HepG2 (cell line): ENCODE results near the gene EID1. TPM values are rescaled to one million over a fixed set of nuclear protein-coding genes. Genes with fewer than 3 reads are reported as not detected.

ENCODE experiments used
- ATAC-seq: fragments of 200-7000 bp; cut with Tn5 transposase; 3 replicates; pipeline ENCODE4 v1.9.1; 2020; ENCODE audit warnings: mild to moderate bottlenecking, moderate library complexity
- BruUV-seq: library from RNA; stranded (reverse); fragments of 400-500 nt; replicated peaks from 2 replicates; lab custom pipeline; 2021; lab: Mats Ljungman, UMichigan
- CTCF ChIA-PET: fragments of 300-600 bp; formaldehyde crosslinking; extraction: SDS; loops from one replicate; lab custom pipeline; 2021; ENCODE audit warnings: low total read pairs, inconsistent platforms, low intra/inter-chr PET ratio; lab: Yijun Ruan, JAX
- POLR2A ChIA-PET: fragments of 350-600 bp; sonication (Branson Sonifier 250); formaldehyde crosslinking; loops from one replicate; lab custom pipeline; 2020; ENCODE audit warnings: antibody characterized with exemption, inconsistent platforms; lab: Yijun Ruan, JAX
- DNase-seq: peaks from one replicate; pipeline ENCODE4 v3.0.0-alpha.2; 2015; ENCODE audit warnings: low spot score
- FAIRE-seq: peaks from 3 replicates; lab custom pipeline; 2011; peaks lifted over from hg19 to GRCh38; lab: Jason Lieb, UNC
- H2AFZ ChIP-seq: one replicate; pipeline ENCODE4 v1.6.1; 2011; ENCODE audit warnings: low read length, inconsistent platforms
- H3K27ac ChIP-seq: fragments of 300-600 bp; 3 replicates; pipeline ENCODE4 v1.8.0; 2011; ENCODE audit warnings: mixed run types, mild to moderate bottlenecking, mixed read lengths, low read length, inconsistent platforms; ENCODE audit not compliant: insufficient read depth; ENCODE audit errors: extremely low read length
- H3K27me3 ChIP-seq, 2 experiments: fragments of 200-600 bp in 1 of 2; 2 replicates in 1 of 2; 3 replicates in 1 of 2; pipeline versions ENCODE4 v1.6.0 to v1.8.0; 2011; ENCODE audit warnings: low read length in 2 of 2, mild to moderate bottlenecking in 2 of 2, moderate library complexity in 2 of 2, inconsistent platforms in 1 of 2; ENCODE audit not compliant: insufficient read depth in 2 of 2, control insufficient read depth in 1 of 2
- H3K36me3 ChIP-seq, 2 experiments: fragments of 200-600 bp in 1 of 2; replicated peaks in 1 of 2; 2 replicates in 1 of 2; 3 replicates in 1 of 2; pipeline versions ENCODE4 v1.5.1 to v1.8.0; 2011; ENCODE audit warnings: low read length in 2 of 2, inconsistent platforms in 1 of 2; ENCODE audit not compliant: insufficient read depth in 2 of 2, control insufficient read depth in 1 of 2
- H3K4me1 ChIP-seq: 2 replicates; pipeline ENCODE4 v1.5.1; 2012; ENCODE audit warnings: low read length, inconsistent platforms; ENCODE audit not compliant: insufficient read depth
- H3K4me2 ChIP-seq: 2 replicates; pipeline ENCODE4 v1.6.0; 2011; ENCODE audit warnings: low read depth, low read length, inconsistent platforms
- H3K4me3 ChIP-seq, 3 experiments: fragments of 200-600 bp in 1 of 3; sonication (generic), shearing (Covaris generic) in 1 of 3; replicated peaks in 1 of 3; 2 replicates each; pipeline ENCODE4 v1.5.1; 2011 to 2016; ENCODE audit warnings: low read length in 3 of 3, inconsistent platforms in 2 of 3, low read depth in 2 of 3, mild to moderate bottlenecking in 2 of 3, control low read depth in 1 of 3, mixed read lengths in 1 of 3; ENCODE audit not compliant: insufficient read depth in 1 of 3
- H3K79me2 ChIP-seq: one replicate; pipeline ENCODE4 v1.6.1; 2011; ENCODE audit warnings: low read length, inconsistent platforms; ENCODE audit not compliant: insufficient read depth
- H3K9ac ChIP-seq: 2 replicates; pipeline ENCODE4 v1.6.0; 2011; ENCODE audit warnings: mild to moderate bottlenecking, low read depth, low read length, inconsistent platforms; ENCODE audit not compliant: insufficient read depth
- H3K9me3 ChIP-seq: 2 replicates; pipeline ENCODE4 v1.5.1; 2012; ENCODE audit warnings: mild to moderate bottlenecking, low read length
- H4K20me1 ChIP-seq: 2 replicates; pipeline ENCODE4 v1.6.0; 2011; ENCODE audit warnings: inconsistent platforms, mild to moderate bottlenecking, low read length, moderate library complexity; ENCODE audit not compliant: insufficient read depth
- AHR ChIP-seq: IDR thresholded peaks from 2 replicates; pipeline ENCODE4 v1.6.1; 2018; ENCODE audit warnings: missing genetic modification reagents, missing compliant biosample characterization
- CSRNP2 ChIP-seq: sonication (generic); formaldehyde crosslinking; conservative IDR thresholded peaks from 2 replicates; pipeline ENCODE4 v1.8.0; 2022; ENCODE audit warnings: low read depth, missing genetic modification reagents
- HINFP ChIP-seq: sonication (generic); formaldehyde crosslinking; IDR thresholded peaks from 2 replicates; pipeline ENCODE4 v1.4.0; 2020; ENCODE audit warnings: low read depth, mild to moderate bottlenecking, missing genetic modification reagents
- IKZF4 ChIP-seq: sonication (generic); formaldehyde crosslinking; IDR thresholded peaks from 2 replicates; pipeline ENCODE4 v1.5.1; 2020; ENCODE audit warnings: borderline replicate concordance, mild to moderate bottlenecking, low read depth, missing genetic modification reagents; ENCODE audit errors: not compliant biosample characterization
- MAX ChIP-seq: IDR thresholded peaks from 2 replicates; pipeline ENCODE4 v1.6.1; 2012; ENCODE audit warnings: inconsistent platforms
- PBX3 ChIP-seq: sonication (generic); formaldehyde crosslinking; IDR thresholded peaks from 2 replicates; pipeline ENCODE4 v1.8.1; 2023; ENCODE audit warnings: missing genetic modification reagents, inconsistent platforms, borderline replicate concordance
- POLR2A ChIP-seq, 2 experiments: IDR thresholded peaks; 2 replicates each; pipeline ENCODE4 v1.6.1; 2011; ENCODE audit warnings: low read depth in 2 of 2, low read length in 2 of 2, mild to moderate bottlenecking in 1 of 2, moderate library complexity in 1 of 2; ENCODE audit not compliant: insufficient read depth in 1 of 2
- SP4 ChIP-seq: sonication (generic); formaldehyde crosslinking; IDR thresholded peaks from 2 replicates; pipeline ENCODE4 v1.8.1; 2023; ENCODE audit warnings: mild to moderate bottlenecking, missing genetic modification reagents
- TBX3 ChIP-seq: fragments of 450-650 bp; IDR thresholded peaks from 2 replicates; pipeline ENCODE4 v1.6.1; 2017; ENCODE audit warnings: antibody characterized with exemption, mild to moderate bottlenecking, inconsistent platforms, borderline replicate concordance
- ZBTB43 ChIP-seq: sonication (generic); formaldehyde crosslinking; conservative IDR thresholded peaks from 2 replicates; pipeline ENCODE4 v1.4.0; 2020; ENCODE audit warnings: missing genetic modification reagents
- ZBTB44 ChIP-seq: sonication (generic); formaldehyde crosslinking; IDR thresholded peaks from 2 replicates; pipeline ENCODE4 v1.4.0; 2020; ENCODE audit warnings: missing genetic modification reagents
- ZFP82 ChIP-seq: sonication (generic); formaldehyde crosslinking; IDR thresholded peaks from 2 replicates; pipeline ENCODE4 v1.5.1; 2020; ENCODE audit warnings: mild to moderate bottlenecking, missing genetic modification reagents, borderline replicate concordance
- ZNF570 ChIP-seq: sonication (generic); formaldehyde crosslinking; IDR thresholded peaks from 2 replicates; pipeline ENCODE4 v1.4.0; 2020; ENCODE audit warnings: mild to moderate bottlenecking, missing genetic modification reagents, borderline replicate concordance
- WGBS: methylation state at CpG from one replicate; pipeline ENCODE4 v1.1.6; 2017; ENCODE audit warnings: low lambda C conversion rate; 5-methylcytosine and 5-hydroxymethylcytosine counted together
- in situ Hi-C: cut with HindIII; loops from 2 replicates; pipeline ENCODE4 v1.10.0; 2017; ENCODE audit warnings: low pct_unique_long_range_greater_than_20kb; ENCODE audit not compliant: extremely low pct_ligation_motif_present
- intact Hi-C: fragments of 100-400 bp; cut with micrococcal nuclease; formaldehyde crosslinking; loops from one replicate; pipeline ENCODE4 v1.10.0; 2022; ENCODE audit not compliant: unreplicated experiment
- polyA plus RNA-seq, 8 experiments: library from polyadenylated mRNA; depleted of rRNA in 3 of 8; stranded (reverse) in 7 of 8; unstranded in 1 of 8; fragments of >200 nt; fragmentation: Illumina TruSeq in 4 of 8; extraction: Trizol in 4 of 8; gene quantifications; 2 replicates each; pipeline versions ENCODE4 v1.2.1 to v1.2.3, GENCODE V29; 2011 to 2016; ENCODE audit warnings: low read depth in 4 of 8, missing spikeins in 1 of 8, mixed read lengths in 1 of 8; ENCODE audit not compliant: insufficient read depth in 1 of 8
- total RNA-seq, 5 experiments: library from RNA; depleted of rRNA; stranded (reverse); fragments of >200 nt; fragmentation: Illumina TruSeq; extraction: Trizol; gene quantifications; 2 replicates each; pipeline ENCODE4 v1.2.3, GENCODE V29; 2016; ENCODE audit warnings: low read depth in 1 of 5

The EID1 gene
- total and polyA plus RNA-seq, 2 of the 13 experiments (the other 11 are each of a cell fraction or from before 2014, with no cell fraction given): 2.2 to 5.4 TPM

GRCh38 chr15:48862705-48863104, 15.2 kb upstream of the EID1 start:
- in situ Hi-C loops: loop anchor here (5.0 to 25.0 kb wide), 6 partner anchors 100 to 1282 kb away; partner anchors contain the start of genes FGF7 and SHC4
- WGBS: 6% methylated on average over 1 of the region's 1 CpG
- intact Hi-C loops: loop anchor here (1.0 to 5.0 kb wide), 4 partner anchors 112 to 1285 kb away; no protein-coding TSS in a partner anchor
- Histone ChIP-seq H3K9me3 (no peaks in the 10 kb centered on the region), H3K27ac (no peak overlapping the region), H3K4me3 (no peak overlapping the region), H3K27me3 (no peaks in the 10 kb centered on the region; a peak in 2 of 5 replicates), H3K36me3 (no peaks in the 10 kb centered on the region), H3K9ac (no peak overlapping the region), H3K4me1 (peaks cover 9% of the 10 kb centered on the region), H4K20me1 (no peaks in the 10 kb centered on the region), H3K4me2 (peak overlapping the region; percentile 18; the same call in 1 of the 2 replicates), H2AFZ (no peak overlapping the region), H3K79me2 (no peaks in the 10 kb centered on the region)
- DNase-seq (no peak), ATAC-seq (no peak), FAIRE-seq (no peak)
- POLR2A ChIA-PET: no interaction called here
- TF ChIP-seq ZBTB43 (CRISPR knock-in tag) (no peak), SP4 (CRISPR knock-in tag) (no peak), CSRNP2 (CRISPR knock-in tag) (no peak), ZBTB44 (CRISPR knock-in tag) (no peak), HINFP (CRISPR knock-in tag) (no peak), PBX3 (CRISPR knock-in tag) (no peak), POLR2A (IDR thresholded peaks at IDR 0.05; ENCODE audit: insufficient read depth in 1 of 2, low read depth in 2 of 2, low read length in 2 of 2) (no peak), ZFP82 (no peak), TBX3 (no peak), ZNF570 (CRISPR knock-in tag) (no peak), AHR (CRISPR knock-in tag) (no peak), MAX (no peak), IKZF4 (CRISPR knock-in tag) (no peak)
- CTCF ChIA-PET: interaction anchor here (1.6 to 2.5 kb wide), 2 partner anchors 283 to 559 kb away, joined by 16 to 21 read pairs; no protein-coding TSS in a partner anchor
- no TSS peak for BruUV-seq
